ENCODE data around the gene CCDC107.

GRCh38 chr9:35700031-35700430 lies 41.9 kb downstream of the CCDC107 start:
- TF ChIP-seq CTCF (IDR thresholded peaks at IDR 0.05) (no peak), POLR2A (IDR thresholded peaks at IDR 0.05; ENCODE audit: low read depth) (no peak), POLR2AphosphoS5 (IDR thresholded peaks at IDR 0.05) (no peak), EP300 (IDR thresholded peaks at IDR 0.05) (no peak)
